ENCODE results near the gene FBLN1. TPM values are rescaled to one million over a fixed set of nuclear protein-coding genes. Genes with fewer than 3 reads are reported as not detected.
A peak's percentile ranks its signal among the peaks of the same experiment; 100 is the strongest.
"Not testable (repeated sequence)": the region's sequence is repeated elsewhere in the genome, so short reads cannot be mapped to it uniquely, and the experiment has no call there.

Gene FBLN1, protein sequence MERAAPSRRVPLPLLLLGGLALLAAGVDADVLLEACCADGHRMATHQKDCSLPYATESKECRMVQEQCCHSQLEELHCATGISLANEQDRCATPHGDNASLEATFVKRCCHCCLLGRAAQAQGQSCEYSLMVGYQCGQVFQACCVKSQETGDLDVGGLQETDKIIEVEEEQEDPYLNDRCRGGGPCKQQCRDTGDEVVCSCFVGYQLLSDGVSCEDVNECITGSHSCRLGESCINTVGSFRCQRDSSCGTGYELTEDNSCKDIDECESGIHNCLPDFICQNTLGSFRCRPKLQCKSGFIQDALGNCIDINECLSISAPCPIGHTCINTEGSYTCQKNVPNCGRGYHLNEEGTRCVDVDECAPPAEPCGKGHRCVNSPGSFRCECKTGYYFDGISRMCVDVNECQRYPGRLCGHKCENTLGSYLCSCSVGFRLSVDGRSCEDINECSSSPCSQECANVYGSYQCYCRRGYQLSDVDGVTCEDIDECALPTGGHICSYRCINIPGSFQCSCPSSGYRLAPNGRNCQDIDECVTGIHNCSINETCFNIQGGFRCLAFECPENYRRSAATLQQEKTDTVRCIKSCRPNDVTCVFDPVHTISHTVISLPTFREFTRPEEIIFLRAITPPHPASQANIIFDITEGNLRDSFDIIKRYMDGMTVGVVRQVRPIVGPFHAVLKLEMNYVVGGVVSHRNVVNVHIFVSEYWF
- 0.22 and 0.40 TPM in 2 replicates for total RNA-seq

DNA sequence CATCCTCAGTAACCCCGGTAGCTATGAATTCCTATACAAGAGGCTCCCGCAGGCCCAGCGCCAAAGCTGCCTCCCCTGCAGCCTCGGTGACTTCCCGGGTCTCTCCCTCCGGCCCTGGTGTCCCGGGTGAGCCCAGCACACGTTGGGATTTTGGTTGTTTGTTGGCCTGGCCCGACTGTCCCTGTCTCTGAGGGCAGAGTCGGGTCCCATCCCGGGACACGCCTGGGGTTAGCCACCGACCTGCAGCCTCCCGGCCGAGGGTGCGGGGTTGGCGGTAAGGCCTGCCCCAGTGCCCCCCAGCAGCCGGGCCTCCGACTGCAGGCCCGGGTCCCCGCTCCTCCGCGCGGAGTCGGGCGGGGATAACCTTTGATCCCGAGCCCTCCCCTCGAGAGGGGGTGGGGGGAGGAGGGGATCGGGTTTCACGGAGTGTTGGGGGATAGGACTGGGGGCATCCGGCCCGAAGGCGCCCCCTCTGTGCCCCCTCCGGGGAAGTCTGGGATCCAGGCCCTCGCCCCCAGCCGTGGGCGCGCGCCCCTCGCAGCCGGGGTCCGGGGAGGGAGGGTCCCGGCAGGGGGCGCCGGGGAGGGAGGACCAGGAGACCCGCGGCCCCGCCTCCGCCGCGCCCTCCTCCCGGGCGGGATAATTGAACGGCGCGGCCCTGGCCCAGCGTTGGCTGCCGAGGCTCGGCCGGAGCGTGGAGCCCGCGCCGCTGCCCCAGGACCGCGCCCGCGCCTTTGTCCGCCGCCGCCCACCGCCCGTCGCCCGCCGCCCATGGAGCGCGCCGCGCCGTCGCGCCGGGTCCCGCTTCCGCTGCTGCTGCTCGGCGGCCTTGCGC is at the start of gene FBLN1:
Gene FBLN1 (plus strand): TSS at position 669 of the 835 bp plus-strand sequence. CDS start 103 bp downstream, at position 772.
- peak in 1 of 2 donors; percentile 4 for DNase-seq (ENCODE audit: low read depth in 2 of 2)

GRCh38 chr22:45453764-45454163 is 48.9 kb upstream of the FBLN1 start:
- DNase-seq (ENCODE audit: low read depth in 2 of 2), result no peak

- DNase-seq (ENCODE audit: low read depth in 2 of 2), result no peak
Measured at GRCh38 chr22:45454275-45454674, 48.4 kb upstream of the FBLN1 start.

- DNase-seq (ENCODE audit: low read depth in 2 of 2), result no peak
Measured at GRCh38 chr22:45455212-45455611, 47.5 kb upstream of the FBLN1 start.

- DNase-seq (ENCODE audit: low read depth in 2 of 2), result no peak
Measured at GRCh38 chr22:45455621-45456020, 47.1 kb upstream of the FBLN1 start.

- no peak for DNase-seq (ENCODE audit: low read depth in 2 of 2)
Measured at GRCh38 chr22:45456811-45457210, 45.9 kb upstream of the FBLN1 start.

DNA sequence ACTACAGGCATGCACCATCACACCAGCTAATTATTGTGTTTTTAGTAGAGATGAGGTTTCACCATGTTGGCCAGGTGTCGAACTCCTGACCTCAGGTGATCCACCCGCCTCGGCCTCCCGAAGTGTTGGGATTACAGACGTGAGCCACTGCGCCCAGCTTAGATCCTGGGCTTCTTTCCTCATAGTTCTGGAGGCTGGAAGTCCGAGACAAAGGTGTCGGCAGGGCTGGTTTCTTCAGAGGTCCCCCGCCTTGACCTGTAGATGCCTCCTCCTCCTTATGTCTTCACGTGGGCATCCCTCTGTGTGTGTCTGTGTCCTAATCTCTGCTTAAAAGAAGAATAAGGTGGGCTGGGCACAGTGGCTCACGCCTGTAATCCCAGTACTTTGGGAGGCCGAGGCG is 44.2 kb upstream of the FBLN1 start:
- no peak for DNase-seq (ENCODE audit: low read depth in 2 of 2)

- no peak for DNase-seq (ENCODE audit: low read depth in 2 of 2)
Measured at GRCh38 chr22:45459235-45459634, 43.4 kb upstream of the FBLN1 start.

DNA sequence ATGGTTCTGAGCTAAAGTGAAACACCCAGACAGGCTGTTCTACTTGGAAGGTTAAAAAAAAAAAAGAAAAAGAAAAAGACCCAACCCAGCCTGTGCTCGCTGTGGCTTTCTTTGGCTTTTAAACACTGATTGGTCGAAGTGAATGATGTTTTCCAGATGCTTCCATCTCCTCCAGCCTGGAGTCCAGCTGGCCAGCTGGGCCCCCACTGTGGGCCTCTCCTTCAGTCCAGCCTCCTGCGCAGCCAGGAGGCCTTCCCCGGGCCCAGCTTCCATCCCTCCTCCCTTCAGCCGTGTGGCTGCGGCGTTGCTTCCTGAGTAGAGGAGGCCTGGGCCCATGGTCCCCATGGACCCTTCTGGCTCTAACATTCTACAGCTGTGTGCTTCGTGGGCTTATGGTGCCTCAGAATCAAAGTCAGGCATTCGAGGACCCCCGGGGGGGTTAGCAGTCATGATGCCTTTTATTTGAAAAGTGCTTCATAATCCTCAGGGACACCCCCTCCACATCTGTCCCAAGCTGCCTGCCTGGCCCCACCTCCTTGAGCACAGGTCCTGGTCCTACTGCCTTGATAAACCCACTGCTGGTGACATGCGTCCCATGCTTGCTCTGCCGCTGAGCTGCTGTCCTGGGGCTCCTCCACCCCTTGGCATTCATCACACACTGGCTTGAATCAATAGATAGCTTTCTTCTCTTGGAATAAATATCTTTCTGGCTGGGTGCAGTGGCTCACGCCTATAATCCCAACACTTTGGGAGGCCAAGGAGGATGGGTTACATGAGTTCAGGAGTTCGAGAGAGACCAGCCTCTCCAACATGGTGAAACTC is 42.2 kb upstream of the FBLN1 start:
- no peak for DNase-seq (ENCODE audit: low read depth in 2 of 2)

DNA sequence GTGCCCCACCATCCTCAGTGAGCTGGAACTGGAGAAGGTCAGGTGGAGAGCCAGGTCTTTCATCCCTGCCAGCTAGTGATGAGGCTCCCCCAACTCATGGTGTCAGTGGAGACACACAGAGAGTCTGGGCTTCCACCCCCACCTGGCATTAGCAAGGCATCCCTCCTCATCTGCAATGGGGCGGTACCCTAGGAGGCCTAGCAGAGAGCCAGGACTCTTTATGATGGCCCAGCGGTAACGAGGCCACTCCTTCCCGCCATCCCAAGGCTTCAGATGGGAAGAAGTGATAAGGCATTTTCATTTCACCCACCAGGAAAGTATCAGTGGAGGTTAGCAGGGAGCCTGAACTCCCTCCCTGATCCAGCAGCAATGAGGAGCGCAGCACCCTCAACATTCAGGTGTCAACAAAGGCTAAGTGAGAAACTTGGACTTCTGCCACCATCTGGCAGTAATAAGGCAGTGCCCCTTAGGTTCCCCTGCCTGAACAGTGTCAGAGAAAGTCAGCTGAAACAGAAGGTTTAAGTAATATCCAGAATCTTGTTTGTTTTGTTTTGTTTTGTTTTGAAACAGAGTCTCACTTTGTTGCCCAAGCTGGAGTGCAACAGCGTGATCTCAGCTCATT is 40.5 kb upstream of the FBLN1 start:
- no peak for DNase-seq (ENCODE audit: low read depth in 2 of 2)

- not testable (repeated sequence) for DNase-seq (ENCODE audit: low read depth in 2 of 2)
Measured at GRCh38 chr22:45463691-45464090, 39.0 kb upstream of the FBLN1 start.

GRCh38 chr22:45465633-45466032 is 37.0 kb upstream of the FBLN1 start:
- no peak for DNase-seq (ENCODE audit: low read depth in 2 of 2)

- no peak for DNase-seq (ENCODE audit: low read depth in 2 of 2)
Measured at GRCh38 chr22:45468872-45469271, 33.8 kb upstream of the FBLN1 start.

DNA sequence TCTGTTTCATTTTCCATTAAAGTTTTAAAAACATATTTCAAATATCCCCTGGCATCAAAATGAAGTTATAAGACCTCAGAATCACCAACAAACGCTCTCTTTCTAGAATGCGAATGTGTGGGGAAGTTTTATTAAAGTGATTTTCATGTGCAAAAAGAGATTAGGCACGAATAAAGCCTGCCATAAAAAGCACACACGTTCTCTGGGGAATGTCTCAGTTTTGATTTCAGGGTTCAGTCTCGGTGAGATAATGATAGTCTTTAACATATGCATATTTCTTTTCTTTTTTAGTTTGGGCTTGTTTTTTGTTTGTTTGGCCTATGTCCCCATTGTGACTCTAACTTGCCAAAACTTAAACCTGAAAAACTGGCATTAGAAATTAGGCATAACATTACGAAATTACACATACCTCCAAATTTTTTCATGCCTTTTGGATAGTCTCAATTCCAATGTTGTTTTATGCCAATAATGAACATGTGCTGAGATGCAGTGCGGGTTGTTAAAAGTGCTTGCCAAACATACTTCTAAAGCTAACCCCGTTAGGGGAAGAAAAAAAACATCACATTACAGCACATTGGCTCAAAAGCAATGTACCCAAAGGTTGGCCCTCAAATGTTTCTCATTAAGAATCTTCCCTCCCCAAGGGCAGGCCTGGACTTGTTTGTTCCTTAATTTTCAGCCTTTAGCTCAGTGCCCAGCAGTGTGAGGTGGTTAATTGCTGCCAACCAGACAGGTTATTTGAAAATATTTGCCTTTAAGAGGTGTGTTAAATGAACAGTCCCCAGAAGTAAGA is 33.2 kb upstream of the FBLN1 start:
- no peak for DNase-seq (ENCODE audit: low read depth in 2 of 2)

DNA sequence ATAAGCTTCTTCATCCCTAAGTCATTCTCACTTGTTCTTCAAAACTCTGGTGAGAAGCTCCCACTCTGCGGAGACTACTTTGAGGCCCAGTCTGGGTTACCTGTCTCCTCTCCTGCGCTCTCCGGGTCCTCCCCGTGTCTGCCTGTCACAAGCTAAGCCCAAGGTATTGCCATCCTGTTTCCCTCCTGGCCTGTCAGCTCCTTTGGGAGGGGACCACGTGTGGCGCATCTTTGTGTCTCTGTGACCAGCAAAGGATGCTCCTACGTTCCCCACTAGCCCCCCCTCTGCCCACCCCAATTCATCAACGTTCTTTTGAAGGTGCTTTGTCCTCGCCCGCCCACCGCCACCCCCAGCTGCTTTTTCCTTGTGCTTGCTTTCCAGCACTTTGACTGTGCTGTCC is 31.8 kb upstream of the FBLN1 start:
- no peak for DNase-seq (ENCODE audit: low read depth in 2 of 2)

DNA sequence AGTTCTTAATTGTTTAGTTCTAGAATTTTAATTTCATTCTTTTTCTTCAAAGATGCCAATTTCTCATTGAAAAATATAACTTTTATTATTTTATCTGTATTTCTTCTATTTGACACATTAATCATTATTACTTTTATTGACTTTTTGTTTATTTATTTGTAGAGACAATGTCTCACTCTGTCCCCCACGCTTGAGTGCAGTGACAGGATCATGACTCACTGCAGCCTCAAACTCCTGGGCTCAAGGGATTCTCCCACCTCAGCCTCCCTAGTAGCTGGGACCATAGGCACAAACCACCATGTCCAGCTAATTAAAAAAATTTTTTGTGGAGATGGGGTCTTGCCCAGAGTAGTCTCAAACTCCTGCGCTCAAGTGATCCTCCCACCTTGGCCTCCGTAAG is 30.3 kb upstream of the FBLN1 start:
- no peak for DNase-seq (ENCODE audit: low read depth in 2 of 2)

DNA sequence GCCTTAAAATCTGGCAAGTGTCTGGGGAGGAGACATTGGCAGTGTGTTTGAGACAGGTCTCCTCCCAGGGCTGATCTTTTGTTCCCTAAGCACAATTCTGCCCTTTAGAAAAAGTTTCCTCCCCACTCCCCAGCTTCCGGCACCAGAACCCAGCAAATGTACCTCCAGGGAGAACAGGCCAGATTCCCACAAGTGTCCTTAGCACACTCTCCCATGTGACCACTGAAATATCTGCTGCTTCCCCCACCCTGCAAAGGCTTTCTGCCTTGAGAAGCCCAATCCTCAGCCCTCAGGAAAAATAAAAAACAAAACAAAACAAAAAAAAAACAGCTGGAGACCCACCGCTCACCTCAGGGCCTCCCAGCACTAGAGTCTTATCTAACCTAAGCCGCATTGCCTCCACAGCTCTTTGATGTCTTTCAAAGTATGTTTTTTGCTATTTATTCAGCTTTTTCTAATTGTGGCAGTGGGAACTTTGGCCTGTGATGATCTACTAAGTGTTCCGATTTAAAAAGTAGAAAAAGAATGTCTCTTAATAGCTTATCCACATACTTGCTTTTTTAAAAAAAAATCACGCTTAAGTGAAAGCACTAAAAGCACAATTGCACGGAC is 29.0 kb upstream of the FBLN1 start:
- DNase-seq (ENCODE audit: low read depth in 2 of 2), result no peak

GRCh38 chr22:45475063-45475747 is 27.5 kb upstream of the FBLN1 start:
- no peak for DNase-seq (ENCODE audit: low read depth in 2 of 2)
